HepG2 (cell line): ENCODE measurements around the gene DRAXIN. TPM values are rescaled to one million over a fixed set of nuclear protein-coding genes. Genes with fewer than 3 reads are reported as not detected.

Experiments
- DMAP1 ChIP-seq: IDR thresholded peaks from 2 replicates; pipeline ENCODE4 v1.6.1; 2016
- ELF4 ChIP-seq: sonication (generic); formaldehyde crosslinking; IDR thresholded peaks from 2 replicates; pipeline ENCODE4 v1.5.0; 2020; ENCODE audit warnings: missing genetic modification reagents, mild to moderate bottlenecking, moderate library complexity, borderline replicate concordance
- FOSL2 ChIP-seq: sonication (generic); formaldehyde crosslinking; IDR thresholded peaks from 2 replicates; pipeline ENCODE4 v1.4.0; 2020; ENCODE audit warnings: missing genetic modification reagents
- NFE2L2 ChIP-seq: fragments of 150-350 bp; IDR thresholded peaks from 2 replicates; pipeline ENCODE4 v1.6.1; 2014; ENCODE audit warnings: low read length
- NFIC ChIP-seq: IDR thresholded peaks from 2 replicates; pipeline ENCODE4 v1.6.1; 2012; ENCODE audit warnings: mild to moderate bottlenecking, low read length, inconsistent platforms
- NFRKB ChIP-seq: fragments of 450-650 bp; IDR thresholded peaks from 2 replicates; pipeline ENCODE4 v1.6.1; 2017
- PHF21A ChIP-seq: sonication (generic); formaldehyde crosslinking; IDR thresholded peaks from 2 replicates; pipeline ENCODE4 v1.5.0; 2020; ENCODE audit warnings: mild to moderate bottlenecking, missing genetic modification reagents
- RFX5 ChIP-seq: IDR thresholded peaks from 2 replicates; pipeline ENCODE4 v1.6.1; 2011; ENCODE audit warnings: low read depth, low read length, improper control_type of control experiment
- SMAD9 ChIP-seq: sonication (generic); formaldehyde crosslinking; IDR thresholded peaks from 2 replicates; pipeline ENCODE4 v1.5.1; 2020; ENCODE audit warnings: mild to moderate bottlenecking, missing genetic modification reagents
- TMF1 ChIP-seq: sonication (generic); formaldehyde crosslinking; IDR thresholded peaks from 2 replicates; pipeline ENCODE4 v1.8.1; 2022; ENCODE audit warnings: low read depth, missing genetic modification reagents
- ZNF383 ChIP-seq: sonication (generic); formaldehyde crosslinking; IDR thresholded peaks from 2 replicates; pipeline ENCODE4 v1.4.0; 2020; ENCODE audit warnings: missing genetic modification reagents, mild to moderate bottlenecking, borderline replicate concordance
- ZNF598 ChIP-seq: sonication (generic); formaldehyde crosslinking; IDR thresholded peaks from 2 replicates; pipeline ENCODE4 v1.5.1; 2020; ENCODE audit warnings: mild to moderate bottlenecking, missing genetic modification reagents, borderline replicate concordance
- ZNF772 ChIP-seq: sonication (generic); formaldehyde crosslinking; IDR thresholded peaks from 2 replicates; pipeline ENCODE4 v1.5.0; 2020; ENCODE audit warnings: mild to moderate bottlenecking, missing genetic modification reagents
- ZNF891 ChIP-seq: sonication (generic); formaldehyde crosslinking; IDR thresholded peaks from 2 replicates; pipeline ENCODE4 v1.5.0; 2020; ENCODE audit warnings: mild to moderate bottlenecking, missing genetic modification reagents
- polyA plus RNA-seq, 8 experiments: library from polyadenylated mRNA; depleted of rRNA in 3 of 8; stranded (reverse) in 7 of 8; unstranded in 1 of 8; fragments of >200 nt; fragmentation: Illumina TruSeq in 4 of 8; extraction: Trizol in 4 of 8; gene quantifications; 2 replicates each; pipeline versions ENCODE4 v1.2.1 to v1.2.3, GENCODE V29; 2011 to 2016; ENCODE audit warnings: low read depth in 4 of 8, missing spikeins in 1 of 8, mixed read lengths in 1 of 8; ENCODE audit not compliant: insufficient read depth in 1 of 8
- total RNA-seq, 5 experiments: library from RNA; depleted of rRNA; stranded (reverse); fragments of >200 nt; fragmentation: Illumina TruSeq; extraction: Trizol; gene quantifications; 2 replicates each; pipeline ENCODE4 v1.2.3, GENCODE V29; 2016; ENCODE audit warnings: low read depth in 1 of 5
- TF ChIP-seq, protein P1 (sequence below): sonication (generic); formaldehyde crosslinking; conservative IDR thresholded peaks from 2 replicates; pipeline ENCODE4 v1.4.0; 2020; ENCODE audit warnings: missing genetic modification reagents
- TF ChIP-seq, protein P2 (sequence below): fragments of 450-650 bp; IDR thresholded peaks from 2 replicates; pipeline ENCODE4 v1.6.1; 2016
- TF ChIP-seq, protein P3 (sequence below): sonication (generic); formaldehyde crosslinking; IDR thresholded peaks from 2 replicates; pipeline ENCODE4 v1.9.0; 2021; ENCODE audit warnings: missing genetic modification reagents, borderline replicate concordance
- TF ChIP-seq, protein P4 (sequence below): sonication (generic); formaldehyde crosslinking; IDR thresholded peaks from 2 replicates; pipeline ENCODE4 v1.4.0; 2020; ENCODE audit warnings: missing genetic modification reagents
- TF ChIP-seq, protein P5 (sequence below): sonication (generic); formaldehyde crosslinking; IDR thresholded peaks from 2 replicates; pipeline ENCODE4 v1.4.0; 2020; ENCODE audit warnings: missing genetic modification reagents; ENCODE audit errors: not compliant biosample characterization

DRAXIN gene
- total and polyA plus RNA-seq, 2 of the 13 experiments (the other 11 are each of a cell fraction or from before 2014, with no cell fraction given): 0.02 TPM; not detected in 1

DNA sequence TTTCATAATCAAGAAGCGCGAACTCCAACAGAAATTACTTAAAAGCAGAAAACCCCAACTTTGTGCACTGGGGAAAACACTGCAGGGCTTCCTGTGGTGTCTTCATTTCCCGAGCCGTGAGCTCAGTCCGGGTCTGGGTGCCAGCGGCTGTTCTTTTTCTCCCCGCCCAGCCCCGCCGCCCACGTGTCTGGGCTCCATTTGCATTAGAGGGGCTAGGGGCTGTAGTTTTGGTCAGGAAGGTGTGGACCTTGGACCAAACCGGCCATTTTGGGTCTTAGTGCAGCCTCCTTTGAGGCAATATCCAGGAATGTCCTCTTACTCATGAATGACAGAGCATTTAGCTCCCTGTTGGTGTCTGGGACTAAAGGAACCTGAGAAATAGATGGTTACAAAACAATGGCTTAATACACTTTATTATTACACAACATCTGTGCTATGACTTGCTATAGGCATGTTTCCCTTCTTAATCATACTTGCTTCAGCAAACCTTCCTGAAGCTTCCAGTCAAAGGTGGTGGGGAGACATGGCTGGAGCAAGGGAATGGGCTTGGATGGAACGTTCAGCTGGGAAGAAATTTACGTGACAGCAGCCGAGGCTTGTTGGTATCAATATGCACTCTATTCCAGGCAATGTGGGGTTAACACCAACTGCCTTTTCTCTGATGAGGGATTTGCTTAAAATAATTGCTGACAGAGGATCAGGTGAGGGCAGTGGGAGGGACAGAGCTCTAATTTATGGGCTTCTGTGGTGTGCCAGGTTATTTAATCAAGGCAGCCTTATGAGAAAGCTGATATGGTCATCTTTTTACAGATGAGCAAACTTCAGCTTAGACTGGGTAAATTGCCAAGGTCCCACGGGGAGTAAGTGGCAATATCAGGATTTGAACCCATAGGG is 45.5 kb downstream of the DRAXIN start (continued):
- TF ChIP-seq, protein P1, sequence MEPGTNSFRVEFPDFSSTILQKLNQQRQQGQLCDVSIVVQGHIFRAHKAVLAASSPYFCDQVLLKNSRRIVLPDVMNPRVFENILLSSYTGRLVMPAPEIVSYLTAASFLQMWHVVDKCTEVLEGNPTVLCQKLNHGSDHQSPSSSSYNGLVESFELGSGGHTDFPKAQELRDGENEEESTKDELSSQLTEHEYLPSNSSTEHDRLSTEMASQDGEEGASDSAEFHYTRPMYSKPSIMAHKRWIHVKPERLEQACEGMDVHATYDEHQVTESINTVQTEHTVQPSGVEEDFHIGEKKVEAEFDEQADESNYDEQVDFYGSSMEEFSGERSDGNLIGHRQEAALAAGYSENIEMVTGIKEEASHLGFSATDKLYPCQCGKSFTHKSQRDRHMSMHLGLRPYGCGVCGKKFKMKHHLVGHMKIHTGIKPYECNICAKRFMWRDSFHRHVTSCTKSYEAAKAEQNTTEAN (CRISPR knock-in tag): no peak
- TF ChIP-seq SMAD9 (no peak), ZNF891 (CRISPR knock-in tag) (no peak), ZNF383 (CRISPR knock-in tag) (no peak), TMF1 (CRISPR knock-in tag) (no peak), DMAP1 (CRISPR knock-in tag) (peak; percentile 36; the same call in 1 of the 2 replicates), NFE2L2 (no peak), ZNF772 (CRISPR knock-in tag) (no peak), RFX5 (no peak), FOSL2 (CRISPR knock-in tag) (peak; percentile 65), NFRKB (no peak), PHF21A (CRISPR knock-in tag) (no peak), ELF4 (CRISPR knock-in tag) (0 out of 2 replicates have a peak, but pooled peaks have one; percentile 63), ZNF598 (CRISPR knock-in tag) (no peak), NFIC (no peak)
- TF ChIP-seq, protein P2, sequence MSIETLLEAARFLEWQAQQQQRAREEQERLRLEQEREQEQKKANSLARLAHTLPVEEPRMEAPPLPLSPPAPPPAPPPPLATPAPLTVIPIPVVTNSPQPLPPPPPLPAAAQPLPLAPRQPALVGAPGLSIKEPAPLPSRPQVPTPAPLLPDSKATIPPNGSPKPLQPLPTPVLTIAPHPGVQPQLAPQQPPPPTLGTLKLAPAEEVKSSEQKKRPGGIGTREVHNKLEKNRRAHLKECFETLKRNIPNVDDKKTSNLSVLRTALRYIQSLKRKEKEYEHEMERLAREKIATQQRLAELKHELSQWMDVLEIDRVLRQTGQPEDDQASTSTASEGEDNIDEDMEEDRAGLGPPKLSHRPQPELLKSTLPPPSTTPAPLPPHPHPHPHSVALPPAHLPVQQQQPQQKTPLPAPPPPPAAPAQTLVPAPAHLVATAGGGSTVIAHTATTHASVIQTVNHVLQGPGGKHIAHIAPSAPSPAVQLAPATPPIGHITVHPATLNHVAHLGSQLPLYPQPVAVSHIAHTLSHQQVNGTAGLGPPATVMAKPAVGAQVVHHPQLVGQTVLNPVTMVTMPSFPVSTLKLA: no peak
- TF ChIP-seq, protein P3, sequence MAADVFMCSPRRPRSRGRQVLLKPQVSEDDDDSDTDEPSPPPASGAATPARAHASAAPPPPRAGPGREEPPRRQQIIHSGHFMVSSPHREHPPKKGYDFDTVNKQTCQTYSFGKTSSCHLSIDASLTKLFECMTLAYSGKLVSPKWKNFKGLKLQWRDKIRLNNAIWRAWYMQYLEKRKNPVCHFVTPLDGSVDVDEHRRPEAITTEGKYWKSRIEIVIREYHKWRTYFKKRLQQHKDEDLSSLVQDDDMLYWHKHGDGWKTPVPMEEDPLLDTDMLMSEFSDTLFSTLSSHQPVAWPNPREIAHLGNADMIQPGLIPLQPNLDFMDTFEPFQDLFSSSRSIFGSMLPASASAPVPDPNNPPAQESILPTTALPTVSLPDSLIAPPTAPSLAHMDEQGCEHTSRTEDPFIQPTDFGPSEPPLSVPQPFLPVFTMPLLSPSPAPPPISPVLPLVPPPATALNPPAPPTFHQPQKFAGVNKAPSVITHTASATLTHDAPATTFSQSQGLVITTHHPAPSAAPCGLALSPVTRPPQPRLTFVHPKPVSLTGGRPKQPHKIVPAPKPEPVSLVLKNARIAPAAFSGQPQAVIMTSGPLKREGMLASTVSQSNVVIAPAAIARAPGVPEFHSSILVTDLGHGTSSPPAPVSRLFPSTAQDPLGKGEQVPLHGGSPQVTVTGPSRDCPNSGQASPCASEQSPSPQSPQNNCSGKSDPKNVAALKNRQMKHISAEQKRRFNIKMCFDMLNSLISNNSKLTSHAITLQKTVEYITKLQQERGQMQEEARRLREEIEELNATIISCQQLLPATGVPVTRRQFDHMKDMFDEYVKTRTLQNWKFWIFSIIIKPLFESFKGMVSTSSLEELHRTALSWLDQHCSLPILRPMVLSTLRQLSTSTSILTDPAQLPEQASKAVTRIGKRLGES (CRISPR knock-in tag): no peak
- TF ChIP-seq, protein P4, sequence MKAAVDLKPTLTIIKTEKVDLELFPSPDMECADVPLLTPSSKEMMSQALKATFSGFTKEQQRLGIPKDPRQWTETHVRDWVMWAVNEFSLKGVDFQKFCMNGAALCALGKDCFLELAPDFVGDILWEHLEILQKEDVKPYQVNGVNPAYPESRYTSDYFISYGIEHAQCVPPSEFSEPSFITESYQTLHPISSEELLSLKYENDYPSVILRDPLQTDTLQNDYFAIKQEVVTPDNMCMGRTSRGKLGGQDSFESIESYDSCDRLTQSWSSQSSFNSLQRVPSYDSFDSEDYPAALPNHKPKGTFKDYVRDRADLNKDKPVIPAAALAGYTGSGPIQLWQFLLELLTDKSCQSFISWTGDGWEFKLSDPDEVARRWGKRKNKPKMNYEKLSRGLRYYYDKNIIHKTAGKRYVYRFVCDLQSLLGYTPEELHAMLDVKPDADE (CRISPR knock-in tag): no peak
- TF ChIP-seq, protein P5, sequence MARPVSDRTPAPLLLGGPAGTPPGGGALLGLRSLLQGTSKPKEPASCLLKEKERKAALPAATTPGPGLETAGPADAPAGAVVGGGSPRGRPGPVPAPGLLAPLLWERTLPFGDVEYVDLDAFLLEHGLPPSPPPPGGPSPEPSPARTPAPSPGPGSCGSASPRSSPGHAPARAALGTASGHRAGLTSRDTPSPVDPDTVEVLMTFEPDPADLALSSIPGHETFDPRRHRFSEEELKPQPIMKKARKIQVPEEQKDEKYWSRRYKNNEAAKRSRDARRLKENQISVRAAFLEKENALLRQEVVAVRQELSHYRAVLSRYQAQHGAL (CRISPR knock-in tag): no peak
